Measurements from ENCODE around the gene TRMT10A. TPM values are rescaled to one million over a fixed set of nuclear protein-coding genes. Genes with fewer than 3 reads are reported as not detected.

Gene TRMT10A
- total and polyA plus RNA-seq, 2 of the 13 experiments (the other 11 are each of a cell fraction or from before 2014, with no cell fraction given) = 3.9 to 12.6 TPM

DNA sequence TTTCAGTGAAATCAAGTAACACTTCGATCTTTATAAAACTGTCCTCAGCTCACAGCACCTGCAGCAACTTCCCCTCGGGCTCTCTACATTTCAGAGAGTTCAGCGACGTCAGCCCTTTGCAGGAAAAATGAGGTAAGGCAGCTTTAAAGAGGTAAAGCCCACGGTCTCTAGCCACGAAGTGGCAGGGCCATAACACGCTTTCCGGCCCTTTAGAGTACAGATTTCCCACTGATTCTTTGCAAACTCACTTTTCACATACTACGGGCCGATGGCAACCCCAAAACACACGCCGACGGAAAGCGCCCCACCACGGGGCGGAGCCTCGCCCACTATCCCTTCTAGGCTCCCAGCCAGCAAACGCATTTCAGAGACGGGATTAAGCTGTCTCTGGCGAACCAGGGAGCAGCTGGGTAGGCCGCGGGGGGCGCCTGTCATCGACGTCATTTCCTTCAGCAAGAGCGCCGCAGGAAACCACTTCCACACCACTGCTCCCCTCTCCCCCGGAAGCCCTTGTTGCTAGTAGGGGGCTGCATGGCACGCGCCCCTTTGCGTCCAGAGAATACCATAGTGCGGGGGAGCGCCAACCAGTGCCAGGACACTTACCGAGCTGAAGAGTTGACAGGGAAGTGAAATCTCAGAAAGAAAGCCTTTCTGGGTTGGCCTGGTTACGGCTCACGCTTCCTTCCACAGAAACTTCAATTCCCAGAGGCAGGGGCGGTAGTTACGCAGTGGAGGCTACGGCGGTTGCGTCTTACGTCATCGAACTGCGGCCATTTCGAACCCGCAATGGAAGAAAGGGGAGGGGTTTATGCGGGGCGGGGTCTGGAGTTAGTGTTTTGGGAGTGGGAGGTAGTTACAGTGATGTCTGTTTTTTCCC lies at the start of gene TRMT10A (continued):
- TF ChIP-seq, protein P1, sequence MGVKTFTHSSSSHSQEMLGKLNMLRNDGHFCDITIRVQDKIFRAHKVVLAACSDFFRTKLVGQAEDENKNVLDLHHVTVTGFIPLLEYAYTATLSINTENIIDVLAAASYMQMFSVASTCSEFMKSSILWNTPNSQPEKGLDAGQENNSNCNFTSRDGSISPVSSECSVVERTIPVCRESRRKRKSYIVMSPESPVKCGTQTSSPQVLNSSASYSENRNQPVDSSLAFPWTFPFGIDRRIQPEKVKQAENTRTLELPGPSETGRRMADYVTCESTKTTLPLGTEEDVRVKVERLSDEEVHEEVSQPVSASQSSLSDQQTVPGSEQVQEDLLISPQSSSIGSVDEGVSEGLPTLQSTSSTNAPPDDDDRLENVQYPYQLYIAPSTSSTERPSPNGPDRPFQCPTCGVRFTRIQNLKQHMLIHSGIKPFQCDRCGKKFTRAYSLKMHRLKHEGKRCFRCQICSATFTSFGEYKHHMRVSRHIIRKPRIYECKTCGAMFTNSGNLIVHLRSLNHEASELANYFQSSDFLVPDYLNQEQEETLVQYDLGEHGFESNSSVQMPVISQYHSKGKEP (CRISPR knock-in tag; IDR thresholded peaks at IDR 0.05) = 0 out of 2 replicates have a peak, but pooled peaks have one; percentile 34
- TF ChIP-seq ZBTB33 (CRISPR knock-in tag; IDR thresholded peaks at IDR 0.05) (no peak), ZMYM3 (CRISPR knock-in tag; IDR thresholded peaks at IDR 0.05) (no peak), GTF2F1 (IDR thresholded peaks at IDR 0.05; ENCODE audit: low read length) (no peak), GLI4 (CRISPR knock-in tag; IDR thresholded peaks at IDR 0.05; ENCODE audit: borderline replicate concordance) (no peak), DPF2 (CRISPR knock-in tag; IDR thresholded peaks at IDR 0.05; ENCODE audit: borderline replicate concordance, low read depth) (no peak), REST (IDR thresholded peaks at IDR 0.05; ENCODE audit: borderline replicate concordance in 1 of 2, low read depth in 1 of 2, low read length in 2 of 2) (no peak; a peak in 1 of 4 replicates), ZNF30 (CRISPR knock-in tag; IDR thresholded peaks at IDR 0.05) (no peak), IKZF5 (CRISPR knock-in tag; IDR thresholded peaks at IDR 0.05) (peak; percentile 76), STAT5B (CRISPR knock-in tag; IDR thresholded peaks at IDR 0.05) (no peak), ZSCAN29 (CRISPR knock-in tag; conservative IDR thresholded peaks at IDR 0.05) (peak; percentile 28; the same call in 1 of the 2 replicates), KLF6 (CRISPR knock-in tag; IDR thresholded peaks at IDR 0.05) (peak; percentile 54; the same call in 1 of the 2 replicates), SOX5 (CRISPR knock-in tag; IDR thresholded peaks at IDR 0.05; ENCODE audit: borderline replicate concordance) (peak; percentile 57), KLF12 (CRISPR knock-in tag; IDR thresholded peaks at IDR 0.05; ENCODE audit: borderline replicate concordance) (no peak), ZNF629 (CRISPR knock-in tag; conservative IDR thresholded peaks at IDR 0.05) (no peak), ZNF879 (CRISPR knock-in tag; IDR thresholded peaks at IDR 0.05) (no peak), NKX3-1 (CRISPR knock-in tag; IDR thresholded peaks at IDR 0.05) (0 out of 2 replicates have a peak, but pooled peaks have one; percentile 21), SIX1 (CRISPR knock-in tag; IDR thresholded peaks at IDR 0.05; ENCODE audit: borderline replicate concordance) (no peak), ZNF44 (CRISPR knock-in tag; IDR thresholded peaks at IDR 0.05) (no peak)
- TF ChIP-seq, protein P2, sequence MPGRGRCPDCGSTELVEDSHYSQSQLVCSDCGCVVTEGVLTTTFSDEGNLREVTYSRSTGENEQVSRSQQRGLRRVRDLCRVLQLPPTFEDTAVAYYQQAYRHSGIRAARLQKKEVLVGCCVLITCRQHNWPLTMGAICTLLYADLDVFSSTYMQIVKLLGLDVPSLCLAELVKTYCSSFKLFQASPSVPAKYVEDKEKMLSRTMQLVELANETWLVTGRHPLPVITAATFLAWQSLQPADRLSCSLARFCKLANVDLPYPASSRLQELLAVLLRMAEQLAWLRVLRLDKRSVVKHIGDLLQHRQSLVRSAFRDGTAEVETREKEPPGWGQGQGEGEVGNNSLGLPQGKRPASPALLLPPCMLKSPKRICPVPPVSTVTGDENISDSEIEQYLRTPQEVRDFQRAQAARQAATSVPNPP (CRISPR knock-in tag; IDR thresholded peaks at IDR 0.05) = 0 out of 2 replicates have a peak, but pooled peaks have one; percentile 68

All from HepG2 (cell line).